SK-N-SH (cell line): Measurements from ENCODE around the gene WDR74. TPM values are rescaled to one million over a fixed set of nuclear protein-coding genes. Genes with fewer than 3 reads are reported as not detected.

Experiments used
- CTCF ChIA-PET: fragments of 300-600, 350-600 bp; formaldehyde crosslinking; extraction: SDS; loops from one replicate; lab custom pipeline; 2021; lab: Yijun Ruan, JAX
- POLR2A ChIA-PET: fragments of 350-600 bp; sonication (Branson Sonifier 250); formaldehyde crosslinking; extraction: SDS; loops from one replicate; lab custom pipeline; 2020; ENCODE audit warnings: antibody characterized with exemption, inconsistent platforms; lab: Yijun Ruan, JAX
- DNase-seq: peaks from one replicate; pipeline ENCODE4 v3.0.0; 2012
- H2AFZ ChIP-seq: fragments of 200-600 bp; sonication (generic); 2 replicates; pipeline ENCODE4 v1.8.1; 2016; ENCODE audit warnings: antibody characterized with exemption, mild to moderate bottlenecking, low read depth
- H3F3A ChIP-seq: fragments of 200-600 bp; sonication (generic); replicated peaks from 2 replicates; pipeline ENCODE3; 2016; ENCODE audit warnings: antibody characterized with exemption, mild to moderate bottlenecking; ENCODE audit not compliant: insufficient read depth
- H3K27ac ChIP-seq, 2 experiments: fragments of 200-500 bp in 1 of 2; fragments of 200-600 bp in 1 of 2; sonication (Bioruptor generic) in 1 of 2; sonication (generic), shearing (Covaris generic) in 1 of 2; 2 replicates each; pipeline versions ENCODE4 v1.5.1 to v1.6.1; 2014 to 2016; ENCODE audit warnings: low read depth in 2 of 2, inconsistent platforms in 1 of 2, low read length in 1 of 2, mild to moderate bottlenecking in 1 of 2, mixed read lengths in 1 of 2
- H3K27me3 ChIP-seq: fragments of 200-600 bp; sonication (generic), shearing (Covaris generic); 2 replicates; pipeline ENCODE4 v1.6.1; 2016; ENCODE audit warnings: mixed run types; ENCODE audit not compliant: insufficient read depth
- H3K36me3 ChIP-seq, 2 experiments: fragments of 200-500 bp in 1 of 2; fragments of 200-600 bp in 1 of 2; sonication (Bioruptor generic) in 1 of 2; sonication (generic) in 1 of 2; replicated peaks in 1 of 2; 2 replicates each; pipeline versions ENCODE3 to v1.5.1; 2014 to 2016; ENCODE audit warnings: low read length in 1 of 2, mild to moderate bottlenecking in 1 of 2; ENCODE audit not compliant: insufficient read depth in 2 of 2, control insufficient read depth in 1 of 2
- H3K4me1 ChIP-seq, 2 experiments: fragments of 200-500 bp in 1 of 2; fragments of 200-600 bp in 1 of 2; sonication (Bioruptor generic) in 1 of 2; sonication (generic), shearing (Covaris generic) in 1 of 2; 2 replicates each; pipeline versions ENCODE4 v1.5.1 to v1.6.1; 2014 to 2016; ENCODE audit warnings: low read depth in 1 of 2, low read length in 1 of 2, mixed run types in 1 of 2; ENCODE audit not compliant: insufficient read depth in 2 of 2, control insufficient read depth in 1 of 2
- H3K4me2 ChIP-seq: fragments of 200-600 bp; sonication (generic), shearing (Covaris generic); 2 replicates; pipeline ENCODE4 v1.6.1; 2017; ENCODE audit warnings: mixed run types
- H3K4me3 ChIP-seq, 2 experiments: fragments of 200-500 bp in 1 of 2; fragments of 200-600 bp in 1 of 2; sonication (Bioruptor generic) in 1 of 2; sonication (generic), shearing (Covaris generic) in 1 of 2; 2 replicates each; pipeline versions ENCODE4 v1.5.1 to v1.8.1; 2014 to 2016; ENCODE audit warnings: low read depth in 2 of 2, inconsistent platforms in 1 of 2, low read length in 1 of 2, mild to moderate bottlenecking in 1 of 2, mixed read lengths in 1 of 2, moderate library complexity in 1 of 2
- H3K79me2 ChIP-seq: fragments of 200-600 bp; sonication (generic); 2 replicates; pipeline ENCODE4 v1.8.1; 2017; ENCODE audit warnings: mild to moderate bottlenecking; ENCODE audit not compliant: insufficient read depth
- H3K9ac ChIP-seq: fragments of 200-600 bp; sonication (generic); 2 replicates; pipeline ENCODE4 v1.6.1; 2017; ENCODE audit warnings: mixed run types
- H3K9me2 ChIP-seq: fragments of 200-600 bp; sonication (generic); 2 replicates; pipeline ENCODE4 v1.6.1; 2017; ENCODE audit warnings: mixed run types
- H3K9me3 ChIP-seq: fragments of 200-600 bp; sonication (generic); 2 replicates; pipeline ENCODE4 v1.6.1; 2017; ENCODE audit warnings: mixed run types, mild to moderate bottlenecking, moderate library complexity
- H4K20me1 ChIP-seq: fragments of 200-600 bp; sonication (generic); 2 replicates; pipeline ENCODE4 v1.6.1; 2017; ENCODE audit warnings: mild to moderate bottlenecking, mixed run types; ENCODE audit not compliant: insufficient read depth
- CHD2 ChIP-seq: fragments of 150-350 bp; IDR thresholded peaks from 2 replicates; pipeline ENCODE4 v1.6.1; 2018; ENCODE audit warnings: low read length; ENCODE audit not compliant: partially characterized antibody
- FOXM1 ChIP-seq: IDR thresholded peaks from 2 replicates; pipeline ENCODE4 v1.4.0; 2012; ENCODE audit warnings: low read depth, mild to moderate bottlenecking
- GATA2 ChIP-seq: sonication (generic); formaldehyde crosslinking; IDR thresholded peaks from 2 replicates; pipeline ENCODE4 v1.5.0; 2020; ENCODE audit warnings: mild to moderate bottlenecking, missing genetic modification reagents
- JUND ChIP-seq: IDR thresholded peaks from 2 replicates; pipeline ENCODE4 v1.4.0; 2012
- MEF2A ChIP-seq: IDR thresholded peaks from 2 replicates; pipeline ENCODE4 v1.4.0; 2012; ENCODE audit warnings: low read depth, borderline replicate concordance
- MXI1 ChIP-seq: IDR thresholded peaks from 2 replicates; pipeline ENCODE4 v1.6.1; 2012; ENCODE audit warnings: mild to moderate bottlenecking, low read depth, low read length, improper control_type of control experiment
- NRF1 ChIP-seq: IDR thresholded peaks from 2 replicates; pipeline ENCODE4 v1.6.1; 2012; ENCODE audit warnings: low read depth, mild to moderate bottlenecking, low read length
- POLR2AphosphoS5 ChIP-seq: IDR thresholded peaks from 2 replicates; pipeline ENCODE4 v1.6.1; 2012; ENCODE audit warnings: low read depth, low read length
- RCOR1 ChIP-seq: fragments of 150-350 bp; IDR thresholded peaks from 2 replicates; pipeline ENCODE4 v1.6.1; 2017; ENCODE audit warnings: antibody characterized with exemption, low read length
- RFX5 ChIP-seq: IDR thresholded peaks from 2 replicates; pipeline ENCODE4 v1.6.1; 2012; ENCODE audit warnings: mild to moderate bottlenecking, improper control_type of control experiment, low read length
- SMC3 ChIP-seq: IDR thresholded peaks from 2 replicates; pipeline ENCODE4 v1.6.1; 2012; ENCODE audit warnings: low read depth, low read length, improper control_type of control experiment
- TAF1 ChIP-seq: IDR thresholded peaks from 2 replicates; pipeline ENCODE4 v1.6.1; 2012; ENCODE audit warnings: low read depth, mild to moderate bottlenecking, low read length, moderate library complexity, borderline replicate concordance
- TCF12 ChIP-seq: IDR thresholded peaks from 2 replicates; pipeline ENCODE4 v1.4.0; 2012
- WGBS: methylation state at CpG from one replicate; pipeline ENCODE4 v1.1.6; 2017; ENCODE audit warnings: low lambda C conversion rate; 5-methylcytosine and 5-hydroxymethylcytosine counted together
- polyA plus RNA-seq, 3 experiments: library from polyadenylated mRNA; depleted of rRNA; stranded (reverse); fragments of >200 nt; gene quantifications; 2 replicates each; pipeline ENCODE4 v1.2.3, GENCODE V29; 2012
- TF ChIP-seq, protein P1 (sequence below): fragments of 150-350 bp; IDR thresholded peaks from 2 replicates; pipeline ENCODE4 v1.6.1; 2016; ENCODE audit warnings: mild to moderate bottlenecking, low read depth, low read length
- TF ChIP-seq, protein P2 (sequence below): fragments of 200-600 bp; sonication (generic); IDR thresholded peaks from 2 replicates; pipeline ENCODE4 v1.6.1; 2017; ENCODE audit warnings: antibody characterized with exemption, mild to moderate bottlenecking, moderate library complexity
- TF ChIP-seq, protein P3 (sequence below): IDR thresholded peaks from 2 replicates; pipeline ENCODE4 v1.4.0; 2012; ENCODE audit warnings: low read depth, borderline replicate concordance
- TF ChIP-seq, protein P4 (sequence below): IDR thresholded peaks from 2 replicates; pipeline ENCODE4 v1.4.0; 2012; ENCODE audit warnings: low read depth, borderline replicate concordance
- TF ChIP-seq, protein P5 (sequence below): IDR thresholded peaks from 2 replicates; pipeline ENCODE4; 2012

The WDR74 gene
- polyA plus RNA-seq, 1 of the 3 experiments (the other 2 are of a cell fraction) = 132 TPM

DNA sequence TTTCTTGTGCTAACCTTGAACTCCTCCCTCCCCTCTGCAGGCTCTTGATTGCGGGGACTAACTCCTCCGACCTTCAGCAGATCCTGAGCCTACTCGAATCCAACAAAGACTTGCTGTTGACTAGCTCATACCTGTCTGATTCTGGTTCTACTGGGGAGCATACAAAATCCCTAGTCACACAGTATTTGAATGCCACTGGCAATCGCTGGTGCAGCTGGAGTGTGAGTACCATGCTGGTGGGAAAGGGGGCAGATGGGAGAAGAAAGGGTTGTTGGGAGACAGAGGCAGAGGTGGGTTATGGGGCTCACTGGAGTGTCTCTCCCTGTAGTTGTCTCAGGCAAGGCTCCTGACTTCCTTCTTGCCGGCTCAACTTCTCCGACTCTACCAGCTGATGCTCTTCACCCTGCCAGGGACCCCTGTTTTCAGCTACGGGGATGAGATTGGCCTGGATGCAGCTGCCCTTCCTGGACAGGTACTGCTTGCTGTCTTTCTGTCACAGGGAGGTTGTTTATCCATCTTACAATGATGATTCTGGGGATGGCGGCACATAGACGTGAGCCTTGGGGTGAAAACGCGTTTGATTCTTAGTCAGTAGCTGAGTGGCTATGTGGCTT is 45.9 kb upstream of the WDR74 start:
- Histone ChIP-seq H3F3A (peaks cover 60% of the 10 kb centered on the region), H3K4me3 (no peak overlapping the region), H3K9me2 (no peaks in the 10 kb centered on the region), H3K79me2 (peaks cover 64% of the 10 kb centered on the region), H2AFZ (no peak overlapping the region), H3K9ac (no peak overlapping the region), H3K27ac (no peak overlapping the region), H3K4me2 (no peak overlapping the region; the same call in 1 of the 2 replicates), H3K4me1 (peaks cover 22 to 33% of the 10 kb centered on the region in 2 experiments), H4K20me1 (peaks cover 75% of the 10 kb centered on the region), H3K9me3 (no peaks in the 10 kb centered on the region), H3K36me3 (peaks cover 58 to 81% of the 10 kb centered on the region in 2 experiments), H3K27me3 (no peaks in the 10 kb centered on the region)
- no peak for DNase-seq
- ChIA-PET POLR2A (interaction anchor here (1.2 to 1.4 kb wide), 2 partner anchors 20 to 30 kb away, joined by 4 read pairs; no protein-coding TSS in a partner anchor), CTCF (interaction anchor here (0.9 to 9.5 kb wide), 8 partner anchors 10 to 176 kb away, joined by 3 to 76 read pairs (median 6); partner anchors contain the start of gene TMEM179B)
- 96% methylated on average over 11 of the region's 11 CpGs for WGBS
- no peak for TF ChIP-seq MEF2A
- TF ChIP-seq, protein P1, sequence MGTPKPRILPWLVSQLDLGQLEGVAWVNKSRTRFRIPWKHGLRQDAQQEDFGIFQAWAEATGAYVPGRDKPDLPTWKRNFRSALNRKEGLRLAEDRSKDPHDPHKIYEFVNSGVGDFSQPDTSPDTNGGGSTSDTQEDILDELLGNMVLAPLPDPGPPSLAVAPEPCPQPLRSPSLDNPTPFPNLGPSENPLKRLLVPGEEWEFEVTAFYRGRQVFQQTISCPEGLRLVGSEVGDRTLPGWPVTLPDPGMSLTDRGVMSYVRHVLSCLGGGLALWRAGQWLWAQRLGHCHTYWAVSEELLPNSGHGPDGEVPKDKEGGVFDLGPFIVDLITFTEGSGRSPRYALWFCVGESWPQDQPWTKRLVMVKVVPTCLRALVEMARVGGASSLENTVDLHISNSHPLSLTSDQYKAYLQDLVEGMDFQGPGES = no peak
- TF ChIP-seq POLR2AphosphoS5 = no peak
- TF ChIP-seq, protein P2, sequence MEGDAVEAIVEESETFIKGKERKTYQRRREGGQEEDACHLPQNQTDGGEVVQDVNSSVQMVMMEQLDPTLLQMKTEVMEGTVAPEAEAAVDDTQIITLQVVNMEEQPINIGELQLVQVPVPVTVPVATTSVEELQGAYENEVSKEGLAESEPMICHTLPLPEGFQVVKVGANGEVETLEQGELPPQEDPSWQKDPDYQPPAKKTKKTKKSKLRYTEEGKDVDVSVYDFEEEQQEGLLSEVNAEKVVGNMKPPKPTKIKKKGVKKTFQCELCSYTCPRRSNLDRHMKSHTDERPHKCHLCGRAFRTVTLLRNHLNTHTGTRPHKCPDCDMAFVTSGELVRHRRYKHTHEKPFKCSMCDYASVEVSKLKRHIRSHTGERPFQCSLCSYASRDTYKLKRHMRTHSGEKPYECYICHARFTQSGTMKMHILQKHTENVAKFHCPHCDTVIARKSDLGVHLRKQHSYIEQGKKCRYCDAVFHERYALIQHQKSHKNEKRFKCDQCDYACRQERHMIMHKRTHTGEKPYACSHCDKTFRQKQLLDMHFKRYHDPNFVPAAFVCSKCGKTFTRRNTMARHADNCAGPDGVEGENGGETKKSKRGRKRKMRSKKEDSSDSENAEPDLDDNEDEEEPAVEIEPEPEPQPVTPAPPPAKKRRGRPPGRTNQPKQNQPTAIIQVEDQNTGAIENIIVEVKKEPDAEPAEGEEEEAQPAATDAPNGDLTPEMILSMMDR = no peak
- no peak for TF ChIP-seq TCF12
- TF ChIP-seq RFX5 = no peak
- TF ChIP-seq SMC3 = no peak
- no peak for TF ChIP-seq TAF1
- no peak for TF ChIP-seq NRF1

DNA sequence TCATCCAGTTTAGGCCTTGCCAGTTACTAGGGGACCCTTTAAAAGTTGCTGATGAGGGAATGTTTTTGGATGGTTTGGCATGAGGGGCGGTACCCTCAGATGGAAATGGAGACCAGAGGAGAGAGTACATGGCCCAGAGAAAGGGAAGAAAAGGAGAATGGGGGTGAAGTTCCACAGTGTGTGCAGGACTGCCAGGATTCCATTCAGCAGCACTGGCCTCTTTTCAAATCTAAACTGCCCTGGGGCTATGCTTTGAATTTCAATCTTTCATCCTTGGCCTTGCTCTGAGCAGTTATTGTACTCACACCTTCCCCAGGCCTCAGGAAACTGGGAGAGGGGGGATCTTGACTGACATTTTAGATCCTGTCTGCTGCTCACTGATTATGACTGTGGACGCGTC is 44.3 kb upstream of the WDR74 start:
- POLR2A ChIA-PET = interaction anchor here (1.3 to 3.3 kb wide), 3 partner anchors 29 to 97 kb away, joined by 5 to 25 read pairs (median 10); no protein-coding TSS in a partner anchor
- H3K9ac ChIP-seq = peak overlapping the region; percentile 99; the same call in 1 of the 2 replicates
- H3K4me1 ChIP-seq = peaks cover 32 to 44% of the 10 kb centered on the region in 2 experiments
- H3K9me2 ChIP-seq = no peaks in the 10 kb centered on the region
- H3K4me3 ChIP-seq = peak overlapping the region; percentile 82 to 91; a peak in 2 of 4 replicates
- peak overlapping the region in 1 of 2 experiments; percentile 98; a peak in 2 of 4 replicates for H3K27ac ChIP-seq
- H3K79me2 ChIP-seq = peaks cover 72% of the 10 kb centered on the region
- peak overlapping the region; percentile 94 for H3K4me2 ChIP-seq
- peaks cover 58% of the 10 kb centered on the region for H3F3A ChIP-seq
- no peak for DNase-seq
- peaks cover 48 to 71% of the 10 kb centered on the region in 2 experiments for H3K36me3 ChIP-seq
- no peak overlapping the region for H2AFZ ChIP-seq
- H4K20me1 ChIP-seq = peaks cover 60% of the 10 kb centered on the region
- no peaks in the 10 kb centered on the region for H3K9me3 ChIP-seq
- WGBS = 91% methylated on average over 3 of the region's 3 CpGs
- CTCF ChIA-PET = interaction anchor here (0.8 to 9.5 kb wide), 15 partner anchors 8 to 175 kb away, joined by 3 to 76 read pairs (median 6); partner anchors contain the start of gene TMEM179B
- no peaks in the 10 kb centered on the region for H3K27me3 ChIP-seq
- TF ChIP-seq MXI1 (no peak), CHD2 (no peak), RCOR1 (no peak), NRF1 (no peak), JUND (no peak), GATA2 (CRISPR knock-in tag) (no peak), FOXM1 (no peak)
- TF ChIP-seq, protein P3, sequence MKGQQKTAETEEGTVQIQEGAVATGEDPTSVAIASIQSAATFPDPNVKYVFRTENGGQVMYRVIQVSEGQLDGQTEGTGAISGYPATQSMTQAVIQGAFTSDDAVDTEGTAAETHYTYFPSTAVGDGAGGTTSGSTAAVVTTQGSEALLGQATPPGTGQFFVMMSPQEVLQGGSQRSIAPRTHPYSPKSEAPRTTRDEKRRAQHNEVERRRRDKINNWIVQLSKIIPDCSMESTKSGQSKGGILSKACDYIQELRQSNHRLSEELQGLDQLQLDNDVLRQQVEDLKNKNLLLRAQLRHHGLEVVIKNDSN = no peak
- TF ChIP-seq, protein P4, sequence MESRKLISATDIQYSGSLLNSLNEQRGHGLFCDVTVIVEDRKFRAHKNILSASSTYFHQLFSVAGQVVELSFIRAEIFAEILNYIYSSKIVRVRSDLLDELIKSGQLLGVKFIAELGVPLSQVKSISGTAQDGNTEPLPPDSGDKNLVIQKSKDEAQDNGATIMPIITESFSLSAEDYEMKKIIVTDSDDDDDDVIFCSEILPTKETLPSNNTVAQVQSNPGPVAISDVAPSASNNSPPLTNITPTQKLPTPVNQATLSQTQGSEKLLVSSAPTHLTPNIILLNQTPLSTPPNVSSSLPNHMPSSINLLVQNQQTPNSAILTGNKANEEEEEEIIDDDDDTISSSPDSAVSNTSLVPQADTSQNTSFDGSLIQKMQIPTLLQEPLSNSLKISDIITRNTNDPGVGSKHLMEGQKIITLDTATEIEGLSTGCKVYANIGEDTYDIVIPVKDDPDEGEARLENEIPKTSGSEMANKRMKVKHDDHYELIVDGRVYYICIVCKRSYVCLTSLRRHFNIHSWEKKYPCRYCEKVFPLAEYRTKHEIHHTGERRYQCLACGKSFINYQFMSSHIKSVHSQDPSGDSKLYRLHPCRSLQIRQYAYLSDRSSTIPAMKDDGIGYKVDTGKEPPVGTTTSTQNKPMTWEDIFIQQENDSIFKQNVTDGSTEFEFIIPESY = no peak
- TF ChIP-seq, protein P5, sequence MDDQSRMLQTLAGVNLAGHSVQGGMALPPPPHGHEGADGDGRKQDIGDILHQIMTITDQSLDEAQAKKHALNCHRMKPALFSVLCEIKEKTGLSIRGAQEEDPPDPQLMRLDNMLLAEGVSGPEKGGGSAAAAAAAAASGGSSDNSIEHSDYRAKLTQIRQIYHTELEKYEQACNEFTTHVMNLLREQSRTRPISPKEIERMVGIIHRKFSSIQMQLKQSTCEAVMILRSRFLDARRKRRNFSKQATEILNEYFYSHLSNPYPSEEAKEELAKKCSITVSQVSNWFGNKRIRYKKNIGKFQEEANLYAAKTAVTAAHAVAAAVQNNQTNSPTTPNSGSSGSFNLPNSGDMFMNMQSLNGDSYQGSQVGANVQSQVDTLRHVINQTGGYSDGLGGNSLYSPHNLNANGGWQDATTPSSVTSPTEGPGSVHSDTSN = no peak
